Keratinocyte (primary cell): ENCODE results near the gene CNP.

Experiments used
- CTCF ChIP-seq, 3 experiments: IDR thresholded peaks in 1 of 3; conservative IDR thresholded peaks in 1 of 3; optimal IDR thresholded peaks in 1 of 3; 2 replicates in 2 of 3; 3 replicates in 1 of 3; pipeline versions ENCODE3 to v1.5.1; 2011; ENCODE audit warnings: low read length in 3 of 3, mild to moderate bottlenecking in 3 of 3, moderate library complexity in 2 of 3, control low read depth in 1 of 3, inconsistent platforms in 1 of 3; ENCODE audit not compliant: insufficient read depth in 2 of 3; ENCODE audit errors: extremely low read depth in 1 of 3
- EZH2 ChIP-seq: IDR thresholded peaks from one replicate; pipeline ENCODE4 v1.6.1; 2012; ENCODE audit warnings: inconsistent platforms, mild to moderate bottlenecking, low read length, moderate library complexity

GRCh38 chr17:41928693-41929251 lies 37.8 kb upstream of the CNP start:
- TF ChIP-seq CTCF (optimal IDR thresholded peaks at IDR 0.05 in 1 of 3, IDR thresholded peaks at IDR 0.05 in 1 of 3, conservative IDR thresholded peaks at IDR 0.05 in 1 of 3; ENCODE audit: extremely low read depth in 1 of 3, insufficient read depth in 2 of 3, low read length in 3 of 3) (no peak), EZH2 (no peak)
